ENCODE data around the gene TSPAN7.

The TSPAN7 gene

GRCh38 chrX:38575888-38576287, 14.5 kb downstream of the TSPAN7 start:
- TF ChIP-seq ESRRG (CRISPR knock-in tag; IDR thresholded peaks at IDR 0.05) (no peak), ARNTL (CRISPR knock-in tag; IDR thresholded peaks at IDR 0.05; ENCODE audit: borderline replicate concordance, low read depth) (no peak), POU6F1 (CRISPR knock-in tag; IDR thresholded peaks at IDR 0.05; ENCODE audit: borderline replicate concordance, low read depth) (no peak), TOX (CRISPR knock-in tag; IDR thresholded peaks at IDR 0.05; ENCODE audit: borderline replicate concordance) (no peak), ZNF70 (CRISPR knock-in tag; IDR thresholded peaks at IDR 0.05) (no peak), ZNF565 (CRISPR knock-in tag; conservative IDR thresholded peaks at IDR 0.05; ENCODE audit: low read depth) (no peak), CSDC2 (CRISPR knock-in tag; IDR thresholded peaks at IDR 0.05) (no peak), TSHZ2 (CRISPR knock-in tag; IDR thresholded peaks at IDR 0.05) (no peak), BACH2 (CRISPR knock-in tag; IDR thresholded peaks at IDR 0.05; ENCODE audit: borderline replicate concordance) (no peak)
- ATAC-seq, result no peak

- TF ChIP-seq TSHZ2 (CRISPR knock-in tag; IDR thresholded peaks at IDR 0.05) (no peak), BACH2 (CRISPR knock-in tag; IDR thresholded peaks at IDR 0.05; ENCODE audit: borderline replicate concordance) (no peak), SNAI2 (CRISPR knock-in tag; IDR thresholded peaks at IDR 0.05) (no peak), PATZ1 (CRISPR knock-in tag; IDR thresholded peaks at IDR 0.05; ENCODE audit: borderline replicate concordance) (no peak), CREB5 (CRISPR knock-in tag; IDR thresholded peaks at IDR 0.05; ENCODE audit: low read depth) (no peak), ZNF565 (CRISPR knock-in tag; conservative IDR thresholded peaks at IDR 0.05; ENCODE audit: low read depth) (no peak), ZFP30 (CRISPR knock-in tag; IDR thresholded peaks at IDR 0.05) (no peak), TCF4 (CRISPR knock-in tag; IDR thresholded peaks at IDR 0.05; ENCODE audit: borderline replicate concordance) (no peak), CSRNP3 (CRISPR knock-in tag; IDR thresholded peaks at IDR 0.05) (no peak), ZNF8 (CRISPR knock-in tag; IDR thresholded peaks at IDR 0.05) (no peak), POU6F1 (CRISPR knock-in tag; IDR thresholded peaks at IDR 0.05; ENCODE audit: borderline replicate concordance, low read depth) (no peak), ESRRG (CRISPR knock-in tag; IDR thresholded peaks at IDR 0.05) (no peak), ZNF70 (CRISPR knock-in tag; IDR thresholded peaks at IDR 0.05) (no peak), ZFP3 (CRISPR knock-in tag; IDR thresholded peaks at IDR 0.05) (no peak), OSR1 (CRISPR knock-in tag; IDR thresholded peaks at IDR 0.05) (no peak), TOX (CRISPR knock-in tag; IDR thresholded peaks at IDR 0.05; ENCODE audit: borderline replicate concordance) (no peak)
- no peak for ATAC-seq
Observed at GRCh38 chrX:38577738-38578137, 16.4 kb downstream of the TSPAN7 start.

Measured in SK-N-SH treated with all-trans-retinoic acid at 6 μM for 48 hours (cell line).